GM12878 (cell line): Measurements from ENCODE around the gene PGLYRP1. TPM values are rescaled to one million over a fixed set of nuclear protein-coding genes. Genes with fewer than 3 reads are reported as not detected.

ENCODE experiments used
- ATAC-seq: fragments of 200-7000 bp; cut with Tn5 transposase; 3 replicates; pipeline ENCODE4 v1.9.1; 2020; ENCODE audit warnings: mild to moderate bottlenecking, moderate library complexity
- BruUV-seq: library from RNA; stranded (reverse); fragments of 400-500 nt; replicated peaks from 2 replicates; lab custom pipeline; 2021; lab: Mats Ljungman, UMichigan
- CTCF ChIA-PET: fragments of 300-600 bp; sonication (Branson Sonifier 250); formaldehyde crosslinking; extraction: SDS; loops from one replicate; lab custom pipeline; 2021; ENCODE audit warnings: inconsistent platforms; lab: Yijun Ruan, JAX
- POLR2A ChIA-PET: fragments of 350-600 bp; formaldehyde crosslinking; extraction: SDS; loops from one replicate; lab custom pipeline; 2021; ENCODE audit warnings: inconsistent platforms; lab: Charles Lee
- RAD21 ChIA-PET: fragments of 300-600 bp; sonication (Branson Sonifier 250); formaldehyde crosslinking; loops from one replicate; lab custom pipeline; 2023; ENCODE audit warnings: antibody characterized with exemption; ENCODE audit not compliant: unreplicated experiment; lab: Charles Lee
- SMC1A ChIA-PET: fragments of 300-600 bp; sonication (Branson Sonifier 250); formaldehyde crosslinking; loops from one replicate; lab custom pipeline; 2023; ENCODE audit not compliant: unreplicated experiment, uncharacterized antibody; lab: Charles Lee
- DNase-seq: peaks from one replicate; pipeline ENCODE4 v3.0.0-alpha.2; 2011; ENCODE audit warnings: low read depth, low spot score
- FAIRE-seq: peaks from 3 replicates; lab custom pipeline; 2011; peaks lifted over from hg19 to GRCh38; lab: Jason Lieb, UNC
- H2AFZ ChIP-seq: 2 replicates; pipeline ENCODE4 v1.6.0; 2011; ENCODE audit warnings: low read depth, low read length, control low read depth; ENCODE audit not compliant: control insufficient read depth
- H3K27ac ChIP-seq: 2 replicates; pipeline ENCODE4 v1.5.1; 2011; ENCODE audit warnings: control low read depth; ENCODE audit not compliant: control insufficient read depth, insufficient read depth
- H3K27me3 ChIP-seq, 2 experiments: replicated peaks in 1 of 2; 2 replicates each; pipeline versions ENCODE4 v1.6.0 to v1.6.1; 2011; ENCODE audit warnings: low read length in 1 of 2; ENCODE audit not compliant: control insufficient read depth in 2 of 2, insufficient read depth in 2 of 2
- H3K36me3 ChIP-seq, 2 experiments: 2 replicates each; pipeline ENCODE4 v1.5.1; 2011; ENCODE audit warnings: low read length in 1 of 2; ENCODE audit not compliant: control insufficient read depth in 2 of 2, insufficient read depth in 2 of 2
- H3K4me1 ChIP-seq: 2 replicates; pipeline ENCODE4 v1.6.1; 2011; ENCODE audit warnings: mild to moderate bottlenecking, low read length, moderate library complexity, mixed read lengths; ENCODE audit not compliant: control insufficient read depth, insufficient read depth
- H3K4me2 ChIP-seq: 2 replicates; pipeline ENCODE4 v1.6.0; 2011; ENCODE audit warnings: control low read depth; ENCODE audit not compliant: control insufficient read depth, insufficient read depth
- H3K4me3 ChIP-seq: fragments of 200-600 bp; sonication (generic); 2 replicates; pipeline ENCODE4 v1.5.1; 2016
- H3K79me2 ChIP-seq: 2 replicates; pipeline ENCODE4 v1.6.0; 2011; ENCODE audit warnings: low read length; ENCODE audit not compliant: control insufficient read depth, insufficient read depth
- H3K9ac ChIP-seq: 2 replicates; pipeline ENCODE4 v1.8.0; 2011; ENCODE audit warnings: low read length, control low read depth, mixed read lengths; ENCODE audit not compliant: control insufficient read depth, insufficient read depth
- H3K9me3 ChIP-seq: replicated peaks from 3 replicates; pipeline ENCODE4 v1.5.1; 2011; ENCODE audit warnings: mild to moderate bottlenecking, low read length; ENCODE audit not compliant: control insufficient read depth, insufficient read depth
- H4K20me1 ChIP-seq: 2 replicates; pipeline ENCODE4 v1.6.0; 2011; ENCODE audit not compliant: control insufficient read depth, insufficient read depth
- CBX3 ChIP-seq: fragments of 200-600 bp; sonication (generic); IDR thresholded peaks from 2 replicates; pipeline ENCODE4 v1.6.1; 2016; ENCODE audit warnings: low read depth, borderline replicate concordance
- CEBPZ ChIP-seq: fragments of 150-350 bp; IDR thresholded peaks from 2 replicates; pipeline ENCODE4 v1.6.1; 2016; ENCODE audit warnings: low read depth, low read length
- CREB1 ChIP-seq: IDR thresholded peaks from 2 replicates; pipeline ENCODE4 v1.6.1; 2012; ENCODE audit warnings: low read depth, mild to moderate bottlenecking, inconsistent platforms
- CREM ChIP-seq: IDR thresholded peaks from 2 replicates; pipeline ENCODE4 v1.6.1; 2014; ENCODE audit warnings: antibody characterized with exemption, low read depth
- EP300 ChIP-seq, 2 experiments: fragments of 150-350 bp in 1 of 2; IDR thresholded peaks; 2 replicates each; pipeline ENCODE4 v1.6.1; 2011 to 2012; ENCODE audit warnings: low read depth in 2 of 2, low read length in 2 of 2, borderline replicate concordance in 1 of 2, improper control_type of control experiment in 1 of 2, inconsistent platforms in 1 of 2; ENCODE audit not compliant: control insufficient read depth in 1 of 2
- HDAC6 ChIP-seq: fragments of 200-600 bp; sonication (generic); IDR thresholded peaks from one replicate; pipeline ENCODE4 v1.8.0; 2017; ENCODE audit warnings: antibody characterized with exemption; ENCODE audit not compliant: unreplicated experiment
- MXI1 ChIP-seq: fragments of 150-350 bp; IDR thresholded peaks from 2 replicates; pipeline ENCODE4 v1.6.1; 2011; ENCODE audit warnings: low read depth, mild to moderate bottlenecking, inconsistent platforms, low read length, improper control_type of control experiment
- SUZ12 ChIP-seq: fragments of 200-600 bp; sonication (generic); IDR thresholded peaks from one replicate; pipeline ENCODE4 v1.6.1; 2018; ENCODE audit warnings: antibody characterized with exemption, mild to moderate bottlenecking; ENCODE audit not compliant: unreplicated experiment
- TAF1 ChIP-seq: IDR thresholded peaks from 2 replicates; pipeline ENCODE4 v1.6.1; 2011; ENCODE audit warnings: mild to moderate bottlenecking, low read depth, low read length, borderline replicate concordance
- WGBS: methylation state at CpG from one replicate; pipeline ENCODE4 v1.1.6; 2016; ENCODE audit warnings: low lambda C conversion rate; ENCODE audit not compliant: insufficient replicate concordance, insufficient coverage; ENCODE audit errors: missing lambda C conversion rate; 5-methylcytosine and 5-hydroxymethylcytosine counted together
- in situ Hi-C: fragments of 300-500 bp; cut with MboI; formaldehyde crosslinking; loops from 9 replicates; pipeline ENCODE4 v1.14.3; 2018; ENCODE audit warnings: mixed read lengths
- intact Hi-C: fragments of 100-400 bp; cut with micrococcal nuclease; formaldehyde crosslinking; loops from one replicate; pipeline ENCODE4 v1.14.2; 2022; ENCODE audit not compliant: unreplicated experiment
- polyA plus RNA-seq, 11 experiments: library from polyadenylated mRNA; depleted of rRNA in 4 of 11; unstranded in 6 of 11; stranded (reverse) in 5 of 11; fragments of >200 nt; fragmentation: Nextera tagmentation in 4 of 11; fragmentation: Illumina TruSeq in 1 of 11; extraction: Ambion mirVana in 4 of 11; extraction: Trizol in 1 of 11; gene quantifications; 1 replicate in 1 of 11; 2 replicates in 10 of 11; pipeline versions ENCODE4 v1.2.1 to v1.2.3, GENCODE V29; 2011 to 2016; ENCODE audit warnings: inconsistent platforms in 2 of 11, missing spikeins in 2 of 11, low read depth in 1 of 11
- total RNA-seq, 4 experiments: library from RNA; depleted of rRNA in 3 of 4; stranded (reverse); fragments of >200 nt in 3 of 4; fragmentation: Illumina TruSeq in 1 of 4; extraction: Trizol in 1 of 4; gene quantifications; 2 replicates each; pipeline versions ENCODE4 v1.2.1 to v1.2.3, GENCODE V29; 2013 to 2021

The PGLYRP1 gene
- total and polyA plus RNA-seq, 10 of the 15 experiments (the other 5 are each of a cell fraction or from before 2014, with no cell fraction given), result 0.30 TPM; not detected in 9

GRCh38 chr19:46043519-46043918, 20.7 kb upstream of the PGLYRP1 start (continued):
- no peak for TF ChIP-seq EP300 (IDR thresholded peaks at IDR 0.05; ENCODE audit: borderline replicate concordance in 1 of 2, control insufficient read depth in 1 of 2, low read depth in 2 of 2, low read length in 2 of 2)
- no peak for TF ChIP-seq CEBPZ
- no peak for TF ChIP-seq CBX3
- no peak for TF ChIP-seq TAF1
- TF ChIP-seq CREB1, result no peak

DNA sequence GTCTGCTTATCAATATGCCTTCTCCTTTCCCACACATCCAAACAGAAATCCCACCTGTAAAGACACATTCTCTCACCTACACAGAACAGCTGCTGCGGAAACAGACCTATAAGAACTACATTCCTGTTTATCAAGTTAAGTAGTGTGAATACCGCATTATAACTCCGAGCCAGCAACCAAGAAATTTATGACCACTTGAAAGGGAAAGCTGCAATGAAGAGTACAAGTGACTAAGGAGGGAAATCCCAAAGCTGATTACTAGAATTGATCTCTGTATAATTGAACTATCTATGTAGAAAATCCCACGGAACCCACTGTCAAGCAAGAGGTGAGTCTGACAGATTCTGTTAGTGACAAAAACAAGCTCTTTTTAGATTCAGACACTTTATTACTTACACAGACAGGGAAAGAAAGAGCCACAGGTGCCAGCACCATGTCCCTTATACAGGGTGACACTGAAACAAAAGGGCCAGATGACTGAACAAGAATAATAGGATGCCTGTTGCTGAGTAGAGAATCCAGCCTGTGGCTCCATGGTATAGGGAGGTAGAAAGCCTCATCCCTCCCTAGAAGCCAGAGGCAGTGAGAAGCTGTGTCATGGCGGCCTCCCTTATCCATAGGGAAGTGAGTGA, 19.5 kb upstream of the PGLYRP1 start:
- intact Hi-C loops (no loop called here), in situ Hi-C loops (no loop called here)
- Histone ChIP-seq H3K4me1 (no peaks in the 10 kb centered on the region), H3K36me3 (no peaks in the 10 kb centered on the region), H2AFZ (no peak overlapping the region), H3K27ac (no peak overlapping the region), H3K4me3 (no peak overlapping the region), H3K79me2 (no peaks in the 10 kb centered on the region), H3K9me3 (no peaks in the 10 kb centered on the region), H3K9ac (no peak overlapping the region), H3K4me2 (no peak overlapping the region), H4K20me1 (no peaks in the 10 kb centered on the region), H3K27me3 (peaks cover 3 to 5% of the 10 kb centered on the region in 2 experiments; a peak in 3 of 4 replicates)
- 37% methylated on average over 5 of the region's 5 CpGs for WGBS
- POLR2A ChIA-PET, result no interaction called here
- no peak for TF ChIP-seq SUZ12
- TF ChIP-seq MXI1, result no peak
- TF ChIP-seq HDAC6, result no peak
- TF ChIP-seq CREM, result no peak
- RAD21 ChIA-PET, result no interaction called here
- FAIRE-seq, result no peak
- SMC1A ChIA-PET, result interaction anchor here (2.2 kb wide), 1 partner anchor 14 kb away, joined by 8 read pairs; no protein-coding TSS in a partner anchor
- no peak for ATAC-seq
- no peak for DNase-seq
- BruUV-seq, result no TSS peak
- CTCF ChIA-PET, result interaction anchor here (0.8 to 1.5 kb wide), 6 partner anchors 10 to 73 kb away, joined by 3 to 6 read pairs (median 3); no protein-coding TSS in a partner anchor
